GM12878 (cell line): ENCODE measurements around the gene ACTG1. TPM values are rescaled to one million over a fixed set of nuclear protein-coding genes. Genes with fewer than 3 reads are reported as not detected.
A peak's percentile ranks its signal among the peaks of the same experiment; 100 is the strongest.

ENCODE experiments used
- ATAC-seq: fragments of 200-7000 bp; cut with Tn5 transposase; 3 replicates; pipeline ENCODE4 v1.9.1; 2020; ENCODE audit warnings: mild to moderate bottlenecking, moderate library complexity
- BruUV-seq: library from RNA; stranded (reverse); fragments of 400-500 nt; replicated peaks from 2 replicates; lab custom pipeline; 2021; lab: Mats Ljungman, UMichigan
- CTCF ChIA-PET: fragments of 300-600 bp; sonication (Branson Sonifier 250); formaldehyde crosslinking; extraction: SDS; loops from one replicate; lab custom pipeline; 2021; ENCODE audit warnings: inconsistent platforms; lab: Yijun Ruan, JAX
- POLR2A ChIA-PET: fragments of 350-600 bp; formaldehyde crosslinking; extraction: SDS; loops from one replicate; lab custom pipeline; 2021; ENCODE audit warnings: inconsistent platforms; lab: Charles Lee
- RAD21 ChIA-PET: fragments of 300-600 bp; sonication (Branson Sonifier 250); formaldehyde crosslinking; loops from one replicate; lab custom pipeline; 2023; ENCODE audit warnings: antibody characterized with exemption; ENCODE audit not compliant: unreplicated experiment; lab: Charles Lee
- SMC1A ChIA-PET: fragments of 300-600 bp; sonication (Branson Sonifier 250); formaldehyde crosslinking; loops from one replicate; lab custom pipeline; 2023; ENCODE audit not compliant: unreplicated experiment, uncharacterized antibody; lab: Charles Lee
- DNase-seq: peaks from one replicate; pipeline ENCODE4 v3.0.0-alpha.2; 2011; ENCODE audit warnings: low read depth, low spot score
- FAIRE-seq: peaks from 3 replicates; lab custom pipeline; 2011; peaks lifted over from hg19 to GRCh38; lab: Jason Lieb, UNC
- H2AFZ ChIP-seq: 2 replicates; pipeline ENCODE4 v1.6.0; 2011; ENCODE audit warnings: low read depth, low read length, control low read depth; ENCODE audit not compliant: control insufficient read depth
- H3K27ac ChIP-seq: 2 replicates; pipeline ENCODE4 v1.5.1; 2011; ENCODE audit warnings: control low read depth; ENCODE audit not compliant: control insufficient read depth, insufficient read depth
- H3K27me3 ChIP-seq, 2 experiments: replicated peaks in 1 of 2; 2 replicates each; pipeline versions ENCODE4 v1.6.0 to v1.6.1; 2011; ENCODE audit warnings: low read length in 1 of 2; ENCODE audit not compliant: control insufficient read depth in 2 of 2, insufficient read depth in 2 of 2
- H3K36me3 ChIP-seq, 2 experiments: 2 replicates each; pipeline ENCODE4 v1.5.1; 2011; ENCODE audit warnings: low read length in 1 of 2; ENCODE audit not compliant: control insufficient read depth in 2 of 2, insufficient read depth in 2 of 2
- H3K4me1 ChIP-seq: 2 replicates; pipeline ENCODE4 v1.6.1; 2011; ENCODE audit warnings: mild to moderate bottlenecking, low read length, moderate library complexity, mixed read lengths; ENCODE audit not compliant: control insufficient read depth, insufficient read depth
- H3K4me2 ChIP-seq: 2 replicates; pipeline ENCODE4 v1.6.0; 2011; ENCODE audit warnings: control low read depth; ENCODE audit not compliant: control insufficient read depth, insufficient read depth
- H3K4me3 ChIP-seq: fragments of 200-600 bp; sonication (generic); 2 replicates; pipeline ENCODE4 v1.5.1; 2016
- H3K79me2 ChIP-seq: 2 replicates; pipeline ENCODE4 v1.6.0; 2011; ENCODE audit warnings: low read length; ENCODE audit not compliant: control insufficient read depth, insufficient read depth
- H3K9ac ChIP-seq: 2 replicates; pipeline ENCODE4 v1.8.0; 2011; ENCODE audit warnings: low read length, control low read depth, mixed read lengths; ENCODE audit not compliant: control insufficient read depth, insufficient read depth
- H3K9me3 ChIP-seq: replicated peaks from 3 replicates; pipeline ENCODE4 v1.5.1; 2011; ENCODE audit warnings: mild to moderate bottlenecking, low read length; ENCODE audit not compliant: control insufficient read depth, insufficient read depth
- H4K20me1 ChIP-seq: 2 replicates; pipeline ENCODE4 v1.6.0; 2011; ENCODE audit not compliant: control insufficient read depth, insufficient read depth
- CBX3 ChIP-seq: fragments of 200-600 bp; sonication (generic); IDR thresholded peaks from 2 replicates; pipeline ENCODE4 v1.6.1; 2016; ENCODE audit warnings: low read depth, borderline replicate concordance
- CHD1 ChIP-seq: IDR thresholded peaks from 2 replicates; pipeline ENCODE4 v1.6.1; 2012; ENCODE audit warnings: low read depth, low read length, improper control_type of control experiment
- JUND ChIP-seq: IDR thresholded peaks from 2 replicates; pipeline ENCODE4 v1.6.1; 2012; ENCODE audit warnings: low read depth, mild to moderate bottlenecking, low read length, improper control_type of control experiment, moderate library complexity
- NBN ChIP-seq: fragments of 450-650 bp; IDR thresholded peaks from 2 replicates; pipeline ENCODE4 v1.6.1; 2016
- NFIC ChIP-seq: IDR thresholded peaks from 2 replicates; pipeline ENCODE4 v1.6.1; 2012; ENCODE audit warnings: low read depth, mild to moderate bottlenecking, inconsistent platforms, low read length, moderate library complexity
- NR2C2 ChIP-seq: IDR thresholded peaks from 2 replicates; pipeline ENCODE4 v1.6.1; 2011; ENCODE audit warnings: borderline replicate concordance, low read depth; ENCODE audit not compliant: control insufficient read depth, insufficient read length
- SMC3 ChIP-seq: IDR thresholded peaks from 2 replicates; pipeline ENCODE4 v1.6.1; 2011; ENCODE audit warnings: low read length, improper control_type of control experiment, borderline replicate concordance
- SPI1 ChIP-seq: IDR thresholded peaks from 2 replicates; pipeline ENCODE4 v1.6.1; 2011; ENCODE audit warnings: low read depth, mild to moderate bottlenecking, low read length, moderate library complexity, borderline replicate concordance; ENCODE audit not compliant: insufficient read depth
- ZNF274 ChIP-seq: IDR thresholded peaks from one replicate; pipeline ENCODE4 v1.8.0; 2011; ENCODE audit not compliant: insufficient read length, insufficient read depth
- ZNF384 ChIP-seq: IDR thresholded peaks from 2 replicates; pipeline ENCODE4 v1.6.1; 2012; ENCODE audit warnings: low read depth, mild to moderate bottlenecking, low read length, improper control_type of control experiment, borderline replicate concordance
- ZNF622 ChIP-seq: fragments of 450-650 bp; IDR thresholded peaks from 2 replicates; pipeline ENCODE4 v1.6.1; 2017; ENCODE audit warnings: mild to moderate bottlenecking, inconsistent platforms
- WGBS: methylation state at CpG from one replicate; pipeline ENCODE4 v1.1.6; 2016; ENCODE audit warnings: low lambda C conversion rate; ENCODE audit not compliant: insufficient replicate concordance, insufficient coverage; ENCODE audit errors: missing lambda C conversion rate; 5-methylcytosine and 5-hydroxymethylcytosine counted together
- in situ Hi-C: fragments of 300-500 bp; cut with MboI; formaldehyde crosslinking; loops from 9 replicates; pipeline ENCODE4 v1.14.3; 2018; ENCODE audit warnings: mixed read lengths
- intact Hi-C: fragments of 100-400 bp; cut with micrococcal nuclease; formaldehyde crosslinking; loops from one replicate; pipeline ENCODE4 v1.14.2; 2022; ENCODE audit not compliant: unreplicated experiment
- polyA plus RNA-seq, 11 experiments: library from polyadenylated mRNA; depleted of rRNA in 4 of 11; unstranded in 6 of 11; stranded (reverse) in 5 of 11; fragments of >200 nt; fragmentation: Nextera tagmentation in 4 of 11; fragmentation: Illumina TruSeq in 1 of 11; extraction: Ambion mirVana in 4 of 11; extraction: Trizol in 1 of 11; gene quantifications; 1 replicate in 1 of 11; 2 replicates in 10 of 11; pipeline versions ENCODE4 v1.2.1 to v1.2.3, GENCODE V29; 2011 to 2016; ENCODE audit warnings: inconsistent platforms in 2 of 11, missing spikeins in 2 of 11, low read depth in 1 of 11
- total RNA-seq, 4 experiments: library from RNA; depleted of rRNA in 3 of 4; stranded (reverse); fragments of >200 nt in 3 of 4; fragmentation: Illumina TruSeq in 1 of 4; extraction: Trizol in 1 of 4; gene quantifications; 2 replicates each; pipeline versions ENCODE4 v1.2.1 to v1.2.3, GENCODE V29; 2013 to 2021
- TF ChIP-seq, protein P1 (sequence below): fragments of 450-650 bp; IDR thresholded peaks from 2 replicates; pipeline ENCODE4 v1.6.1; 2014; ENCODE audit warnings: mild to moderate bottlenecking
- TF ChIP-seq, protein P2 (sequence below): IDR thresholded peaks from 2 replicates; pipeline ENCODE4 v1.6.1; 2012; ENCODE audit warnings: low read length, inconsistent platforms
- TF ChIP-seq, protein P3 (sequence below): fragments of 450-650 bp; formaldehyde crosslinking; IDR thresholded peaks from 2 replicates; pipeline ENCODE4 v1.4.0; 2020; ENCODE audit warnings: mild to moderate bottlenecking, moderate library complexity

Gene ACTG1
- total and polyA plus RNA-seq, 10 of the 15 experiments (the other 5 are each of a cell fraction or from before 2014, with no cell fraction given): 810 to 6,105 (median 3,650) TPM

DNA sequence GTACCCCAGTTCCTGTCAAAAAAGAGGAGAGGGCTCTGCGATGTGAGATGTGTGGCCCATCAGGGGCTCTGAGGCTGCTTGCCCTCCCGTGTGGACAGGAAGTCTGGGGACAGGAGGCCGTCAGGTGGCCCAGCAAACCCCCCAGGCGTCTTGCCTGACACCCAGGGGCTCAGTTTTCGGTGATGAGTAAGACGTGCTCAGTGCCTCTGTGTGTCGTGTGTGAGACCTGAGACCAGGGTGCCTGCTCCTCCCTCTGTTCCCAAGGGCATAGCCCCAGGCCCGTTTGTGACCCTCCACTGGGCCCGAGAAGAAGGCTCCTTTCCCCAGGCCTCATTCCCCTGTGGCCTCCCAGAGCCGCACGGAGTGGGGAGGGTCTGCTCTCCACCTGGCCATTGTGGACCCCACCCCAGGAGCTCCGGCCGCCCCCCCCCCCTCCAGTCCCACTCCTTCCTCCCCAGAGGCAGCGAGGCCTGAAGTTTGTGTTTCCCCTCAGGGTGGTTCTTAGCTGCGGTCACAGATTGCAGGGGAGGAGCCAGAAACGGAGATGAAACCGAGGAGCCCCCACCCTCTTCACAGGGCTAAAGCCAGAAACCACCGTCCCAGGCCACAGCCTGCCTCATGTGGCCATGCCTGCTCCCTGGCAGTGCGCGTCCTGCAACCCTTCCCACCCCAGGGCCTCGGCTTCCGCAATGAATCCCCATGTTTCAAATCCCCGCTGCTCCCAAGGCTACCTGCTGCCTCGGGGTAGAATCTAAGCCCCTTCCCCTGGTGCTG is 4.9 kb upstream of the ACTG1 start (continued):
- TF ChIP-seq, protein P1, sequence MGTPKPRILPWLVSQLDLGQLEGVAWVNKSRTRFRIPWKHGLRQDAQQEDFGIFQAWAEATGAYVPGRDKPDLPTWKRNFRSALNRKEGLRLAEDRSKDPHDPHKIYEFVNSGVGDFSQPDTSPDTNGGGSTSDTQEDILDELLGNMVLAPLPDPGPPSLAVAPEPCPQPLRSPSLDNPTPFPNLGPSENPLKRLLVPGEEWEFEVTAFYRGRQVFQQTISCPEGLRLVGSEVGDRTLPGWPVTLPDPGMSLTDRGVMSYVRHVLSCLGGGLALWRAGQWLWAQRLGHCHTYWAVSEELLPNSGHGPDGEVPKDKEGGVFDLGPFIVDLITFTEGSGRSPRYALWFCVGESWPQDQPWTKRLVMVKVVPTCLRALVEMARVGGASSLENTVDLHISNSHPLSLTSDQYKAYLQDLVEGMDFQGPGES: no peak
- TF ChIP-seq ZNF622: no peak
- TF ChIP-seq, protein P2, sequence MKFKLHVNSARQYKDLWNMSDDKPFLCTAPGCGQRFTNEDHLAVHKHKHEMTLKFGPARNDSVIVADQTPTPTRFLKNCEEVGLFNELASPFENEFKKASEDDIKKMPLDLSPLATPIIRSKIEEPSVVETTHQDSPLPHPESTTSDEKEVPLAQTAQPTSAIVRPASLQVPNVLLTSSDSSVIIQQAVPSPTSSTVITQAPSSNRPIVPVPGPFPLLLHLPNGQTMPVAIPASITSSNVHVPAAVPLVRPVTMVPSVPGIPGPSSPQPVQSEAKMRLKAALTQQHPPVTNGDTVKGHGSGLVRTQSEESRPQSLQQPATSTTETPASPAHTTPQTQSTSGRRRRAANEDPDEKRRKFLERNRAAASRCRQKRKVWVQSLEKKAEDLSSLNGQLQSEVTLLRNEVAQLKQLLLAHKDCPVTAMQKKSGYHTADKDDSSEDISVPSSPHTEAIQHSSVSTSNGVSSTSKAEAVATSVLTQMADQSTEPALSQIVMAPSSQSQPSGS: no peak
- TF ChIP-seq ZNF384: no peak
- TF ChIP-seq ZNF274: no peak
- no peak for TF ChIP-seq SMC3
- TF ChIP-seq NFIC: no peak
- no peak for TF ChIP-seq NR2C2

DNA sequence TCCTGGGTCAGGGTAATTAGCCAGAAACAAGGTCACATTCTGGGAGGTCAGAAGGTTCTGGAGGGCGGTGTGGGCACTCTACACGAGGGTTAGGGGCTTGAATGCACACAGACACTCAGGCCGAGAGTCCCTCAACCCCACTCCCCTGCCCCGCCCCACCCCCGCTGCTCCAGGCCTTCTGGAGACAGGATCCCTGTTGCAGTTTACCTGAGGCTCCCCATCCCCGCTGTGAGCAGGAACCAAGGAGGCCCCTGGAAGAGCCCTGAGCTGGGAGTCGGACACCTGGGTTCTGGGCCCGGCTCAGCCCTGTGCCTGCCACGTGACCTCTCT is 4.4 kb upstream of the ACTG1 start:
- Histone ChIP-seq H3K9ac (peak overlapping the region; percentile 87), H4K20me1 (no peaks in the 10 kb centered on the region), H3K9me3 (no peaks in the 10 kb centered on the region; the same call in 2 of the 3 replicates), H3K27ac (peak overlapping the region; percentile 100), H3K27me3 (no peaks in the 10 kb centered on the region), H3K36me3 (peaks cover 0 to 2% of the 10 kb centered on the region in 2 experiments; a peak in 2 of 4 replicates), H2AFZ (no peak overlapping the region), H3K79me2 (peaks cover 68% of the 10 kb centered on the region), H3K4me1 (peaks cover 33% of the 10 kb centered on the region), H3K4me2 (peak overlapping the region; percentile 100), H3K4me3 (peak overlapping the region; percentile 72)
- intact Hi-C loops (loop anchor here (2.0 to 10.0 kb wide), 3 partner anchors 36 to 262 kb away; partner anchors contain the start of gene FAAP100), in situ Hi-C loops (no loop called here)
- POLR2A ChIA-PET: interaction anchor here (1.1 to 2.8 kb wide), 5 partner anchors 32 to 232 kb away, joined by 3 to 34 read pairs (median 6); partner anchors contain the start of gene FAAP100
- SMC1A ChIA-PET: interaction anchor here (1.1 to 3.2 kb wide), 3 partner anchors 45 to 84 kb away, joined by 3 to 12 read pairs (median 4); no protein-coding TSS in a partner anchor
- FAIRE-seq (no peak), DNase-seq (no peak), ATAC-seq (no peak)
- WGBS: 0% methylated on average over 8 of the region's 9 CpGs
- BruUV-seq: no TSS peak
- CTCF ChIA-PET: interaction anchor here (5.5 kb wide), 1 partner anchor 84 kb away, joined by 47 read pairs; no protein-coding TSS in a partner anchor
- RAD21 ChIA-PET: interaction anchor here (1.3 to 7.6 kb wide), 2 partner anchors 35 to 83 kb away, joined by 4 to 44 read pairs; partner anchors contain the start of gene FAAP100
- no peak for TF ChIP-seq JUND
- no peak for TF ChIP-seq ZNF622
- no peak for TF ChIP-seq NBN
- TF ChIP-seq, protein P3, sequence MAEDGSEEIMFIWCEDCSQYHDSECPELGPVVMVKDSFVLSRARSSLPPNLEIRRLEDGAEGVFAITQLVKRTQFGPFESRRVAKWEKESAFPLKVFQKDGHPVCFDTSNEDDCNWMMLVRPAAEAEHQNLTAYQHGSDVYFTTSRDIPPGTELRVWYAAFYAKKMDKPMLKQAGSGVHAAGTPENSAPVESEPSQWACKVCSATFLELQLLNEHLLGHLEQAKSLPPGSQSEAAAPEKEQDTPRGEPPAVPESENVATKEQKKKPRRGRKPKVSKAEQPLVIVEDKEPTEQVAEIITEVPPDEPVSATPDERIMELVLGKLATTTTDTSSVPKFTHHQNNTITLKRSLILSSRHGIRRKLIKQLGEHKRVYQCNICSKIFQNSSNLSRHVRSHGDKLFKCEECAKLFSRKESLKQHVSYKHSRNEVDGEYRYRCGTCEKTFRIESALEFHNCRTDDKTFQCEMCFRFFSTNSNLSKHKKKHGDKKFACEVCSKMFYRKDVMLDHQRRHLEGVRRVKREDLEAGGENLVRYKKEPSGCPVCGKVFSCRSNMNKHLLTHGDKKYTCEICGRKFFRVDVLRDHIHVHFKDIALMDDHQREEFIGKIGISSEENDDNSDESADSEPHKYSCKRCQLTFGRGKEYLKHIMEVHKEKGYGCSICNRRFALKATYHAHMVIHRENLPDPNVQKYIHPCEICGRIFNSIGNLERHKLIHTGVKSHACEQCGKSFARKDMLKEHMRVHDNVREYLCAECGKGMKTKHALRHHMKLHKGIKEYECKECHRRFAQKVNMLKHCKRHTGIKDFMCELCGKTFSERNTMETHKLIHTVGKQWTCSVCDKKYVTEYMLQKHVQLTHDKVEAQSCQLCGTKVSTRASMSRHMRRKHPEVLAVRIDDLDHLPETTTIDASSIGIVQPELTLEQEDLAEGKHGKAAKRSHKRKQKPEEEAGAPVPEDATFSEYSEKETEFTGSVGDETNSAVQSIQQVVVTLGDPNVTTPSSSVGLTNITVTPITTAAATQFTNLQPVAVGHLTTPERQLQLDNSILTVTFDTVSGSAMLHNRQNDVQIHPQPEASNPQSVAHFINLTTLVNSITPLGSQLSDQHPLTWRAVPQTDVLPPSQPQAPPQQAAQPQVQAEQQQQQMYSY: no peak
- TF ChIP-seq CHD1: 0 out of 2 replicates have a peak, but pooled peaks have one; percentile 26
- no peak for TF ChIP-seq SPI1
- TF ChIP-seq, protein P1: no peak
- TF ChIP-seq CBX3: no peak
